Testis (tissue), 2 donors: ENCODE measurements around the gene C10orf95.

ENCODE experiments used
- POLR2A ChIP-seq: fragments of 450-650 bp; IDR thresholded peaks from one replicate; pipeline ENCODE4 v1.6.1; 2017; ENCODE audit warnings: antibody characterized with exemption, mild to moderate bottlenecking, moderate library complexity
- TF ChIP-seq, protein P1 (sequence below), 3 experiments: fragments of 450-650 bp in 2 of 3; fragments of 200-600 bp in 1 of 3; sonication (generic) in 1 of 3; IDR thresholded peaks; one replicate each; pipeline ENCODE4 v1.5.1; 2016 to 2019; ENCODE audit warnings: antibody characterized with exemption in 3 of 3, mild to moderate bottlenecking in 2 of 3, moderate library complexity in 1 of 3

DNA sequence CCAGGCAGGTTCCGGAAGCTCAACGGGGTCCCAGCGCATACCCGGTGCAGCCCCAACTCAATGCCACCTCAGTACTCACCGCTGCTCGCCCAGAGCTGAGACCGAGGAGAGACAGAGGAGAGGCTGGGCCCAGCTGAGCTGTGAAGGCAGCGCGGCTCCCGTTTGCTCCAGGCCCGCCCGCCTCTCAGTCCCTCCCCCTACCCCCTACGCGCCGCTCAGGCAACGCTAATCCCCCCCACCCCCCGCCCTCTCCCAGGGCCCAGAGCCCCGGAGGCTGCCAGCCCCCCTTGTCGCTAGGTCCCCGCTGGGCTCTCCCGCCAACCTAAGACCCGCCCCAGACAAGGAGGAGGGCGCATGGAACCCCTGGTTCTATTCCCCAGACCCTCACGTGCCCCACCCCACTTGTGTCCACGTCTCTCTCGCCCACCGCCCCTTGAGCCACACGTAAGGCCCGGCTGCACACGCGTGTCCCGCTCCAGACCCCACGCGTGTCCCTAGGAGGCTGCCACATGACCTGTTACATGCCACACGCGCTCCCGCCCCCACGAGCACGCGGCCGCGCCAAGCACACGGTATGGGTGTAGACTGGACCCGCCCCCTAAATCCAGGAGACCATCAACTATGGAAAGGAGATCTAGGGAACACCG lies 32.6 kb downstream of the C10orf95 start, which contains the start of gene PSD:
- TF ChIP-seq, protein P1, sequence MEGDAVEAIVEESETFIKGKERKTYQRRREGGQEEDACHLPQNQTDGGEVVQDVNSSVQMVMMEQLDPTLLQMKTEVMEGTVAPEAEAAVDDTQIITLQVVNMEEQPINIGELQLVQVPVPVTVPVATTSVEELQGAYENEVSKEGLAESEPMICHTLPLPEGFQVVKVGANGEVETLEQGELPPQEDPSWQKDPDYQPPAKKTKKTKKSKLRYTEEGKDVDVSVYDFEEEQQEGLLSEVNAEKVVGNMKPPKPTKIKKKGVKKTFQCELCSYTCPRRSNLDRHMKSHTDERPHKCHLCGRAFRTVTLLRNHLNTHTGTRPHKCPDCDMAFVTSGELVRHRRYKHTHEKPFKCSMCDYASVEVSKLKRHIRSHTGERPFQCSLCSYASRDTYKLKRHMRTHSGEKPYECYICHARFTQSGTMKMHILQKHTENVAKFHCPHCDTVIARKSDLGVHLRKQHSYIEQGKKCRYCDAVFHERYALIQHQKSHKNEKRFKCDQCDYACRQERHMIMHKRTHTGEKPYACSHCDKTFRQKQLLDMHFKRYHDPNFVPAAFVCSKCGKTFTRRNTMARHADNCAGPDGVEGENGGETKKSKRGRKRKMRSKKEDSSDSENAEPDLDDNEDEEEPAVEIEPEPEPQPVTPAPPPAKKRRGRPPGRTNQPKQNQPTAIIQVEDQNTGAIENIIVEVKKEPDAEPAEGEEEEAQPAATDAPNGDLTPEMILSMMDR (IDR thresholded peaks at IDR 0.05): no peak
- no peak for TF ChIP-seq POLR2A
